GM06990 (cell line): Measurements from ENCODE around the gene FLVCR1.
A peak's percentile ranks its signal among the peaks of the same experiment; 100 is the strongest.
"Not testable (repeated sequence)": the region's sequence is repeated elsewhere in the genome, so short reads cannot be mapped to it uniquely, and the experiment has no call there.

ENCODE experiments used
- DNase-seq: peaks from one replicate; pipeline ENCODE4 v3.0.0-alpha.2; 2011; ENCODE audit not compliant: insufficient read length; ENCODE audit errors: extremely low read depth
- H3K27me3 ChIP-seq: replicated peaks from 2 replicates; pipeline ENCODE4 v1.6.0; 2011; ENCODE audit warnings: low read length; ENCODE audit not compliant: control insufficient read depth, insufficient read depth
- H3K36me3 ChIP-seq: 2 replicates; pipeline ENCODE4 v1.5.1; 2011; ENCODE audit warnings: low read length; ENCODE audit not compliant: control insufficient read depth, insufficient read depth
- H3K4me3 ChIP-seq: replicated peaks from 2 replicates; pipeline ENCODE4 v1.5.1; 2011; ENCODE audit warnings: low read depth, mild to moderate bottlenecking, control low read depth, low read length
- TF ChIP-seq, protein P1 (sequence below): IDR thresholded peaks from 2 replicates; pipeline ENCODE4 v1.5.1; 2011; ENCODE audit warnings: low read length, control low read depth, mild to moderate bottlenecking, inconsistent platforms; ENCODE audit not compliant: insufficient read depth, poor library complexity, severe bottlenecking

FLVCR1 gene

DNA sequence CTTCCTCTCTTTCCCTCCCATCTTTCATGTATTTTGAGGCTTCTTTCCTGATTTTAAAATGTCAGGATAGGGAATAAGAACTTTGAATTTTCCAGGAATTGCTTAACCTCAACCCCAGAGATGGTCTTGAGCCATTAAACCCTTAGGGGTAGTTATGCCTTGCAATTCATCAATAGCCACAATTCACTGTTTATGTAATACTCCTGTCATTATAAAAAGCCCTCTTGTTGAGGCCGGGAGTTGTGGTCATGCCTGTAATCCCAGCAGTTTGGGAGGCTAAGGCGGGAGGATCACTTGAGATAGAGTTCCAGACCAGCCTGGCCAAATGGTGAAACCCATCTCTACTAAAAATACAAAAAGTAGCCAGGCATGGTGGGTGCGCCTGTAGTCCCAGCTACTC is 35.1 kb upstream of the FLVCR1 start:
- TF ChIP-seq, protein P1, sequence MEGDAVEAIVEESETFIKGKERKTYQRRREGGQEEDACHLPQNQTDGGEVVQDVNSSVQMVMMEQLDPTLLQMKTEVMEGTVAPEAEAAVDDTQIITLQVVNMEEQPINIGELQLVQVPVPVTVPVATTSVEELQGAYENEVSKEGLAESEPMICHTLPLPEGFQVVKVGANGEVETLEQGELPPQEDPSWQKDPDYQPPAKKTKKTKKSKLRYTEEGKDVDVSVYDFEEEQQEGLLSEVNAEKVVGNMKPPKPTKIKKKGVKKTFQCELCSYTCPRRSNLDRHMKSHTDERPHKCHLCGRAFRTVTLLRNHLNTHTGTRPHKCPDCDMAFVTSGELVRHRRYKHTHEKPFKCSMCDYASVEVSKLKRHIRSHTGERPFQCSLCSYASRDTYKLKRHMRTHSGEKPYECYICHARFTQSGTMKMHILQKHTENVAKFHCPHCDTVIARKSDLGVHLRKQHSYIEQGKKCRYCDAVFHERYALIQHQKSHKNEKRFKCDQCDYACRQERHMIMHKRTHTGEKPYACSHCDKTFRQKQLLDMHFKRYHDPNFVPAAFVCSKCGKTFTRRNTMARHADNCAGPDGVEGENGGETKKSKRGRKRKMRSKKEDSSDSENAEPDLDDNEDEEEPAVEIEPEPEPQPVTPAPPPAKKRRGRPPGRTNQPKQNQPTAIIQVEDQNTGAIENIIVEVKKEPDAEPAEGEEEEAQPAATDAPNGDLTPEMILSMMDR = no peak

GRCh38 chr1:212824201-212824600 is 33.9 kb upstream of the FLVCR1 start:
- Histone ChIP-seq H3K27me3 (no peaks in the 10 kb centered on the region), H3K36me3 (no peaks in the 10 kb centered on the region), H3K4me3 (no peak overlapping the region)
- TF ChIP-seq, protein P1 = no peak
- DNase-seq = no peak

More for the DNA sequence above, 35.1 kb upstream of the FLVCR1 start:
- Histone ChIP-seq H3K36me3 (no peaks in the 10 kb centered on the region), H3K4me3 (no peak overlapping the region), H3K27me3 (no peaks in the 10 kb centered on the region)
- DNase-seq = no peak

DNA sequence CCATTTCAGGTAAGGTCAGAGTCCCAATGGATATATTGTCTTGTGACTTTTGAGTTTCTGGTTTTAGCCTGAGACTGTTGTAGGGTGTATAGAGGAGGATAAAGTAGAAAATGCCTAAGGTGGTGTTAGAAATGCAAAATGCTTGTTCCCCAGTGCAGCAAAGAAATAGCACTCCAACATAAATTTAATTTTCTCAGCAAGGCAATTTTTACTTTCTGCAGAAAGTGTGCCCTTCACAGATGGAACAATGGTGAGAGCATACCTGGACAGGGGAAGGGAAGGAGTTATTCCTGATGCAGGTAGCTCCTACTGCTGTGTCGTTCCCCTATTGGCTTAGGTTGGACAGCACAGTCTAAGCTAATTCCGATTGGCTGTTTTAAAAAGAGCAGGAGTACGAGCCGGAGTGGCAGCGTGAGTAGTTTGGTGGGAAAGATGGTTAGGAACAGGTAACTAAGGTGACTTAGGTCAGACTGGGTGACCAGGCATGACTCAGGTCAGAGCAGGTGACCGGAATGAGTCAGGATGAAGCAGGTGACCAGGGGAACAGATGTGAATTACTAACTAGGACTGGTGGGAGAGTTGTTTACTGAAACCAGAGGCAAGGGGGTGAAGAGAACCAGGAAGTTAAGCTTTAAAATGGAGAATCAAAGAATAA is 32.1 kb upstream of the FLVCR1 start:
- TF ChIP-seq, protein P1 = no peak
- Histone ChIP-seq H3K4me3 (no peak overlapping the region), H3K27me3 (no peaks in the 10 kb centered on the region), H3K36me3 (no peaks in the 10 kb centered on the region)
- DNase-seq = no peak

GRCh38 chr1:212827171-212827776 is 30.8 kb upstream of the FLVCR1 start:
- TF ChIP-seq, protein P1 = no peak
- H3K27me3 ChIP-seq = no peaks in the 10 kb centered on the region
- DNase-seq = no peak
- no peaks in the 10 kb centered on the region for H3K36me3 ChIP-seq
- H3K4me3 ChIP-seq = no peak overlapping the region

GRCh38 chr1:212827831-212828278 is 30.2 kb upstream of the FLVCR1 start:
- TF ChIP-seq, protein P1 = no peak
- Histone ChIP-seq H3K36me3 (no peaks in the 10 kb centered on the region), H3K4me3 (no peak overlapping the region), H3K27me3 (no peaks in the 10 kb centered on the region)
- no peak for DNase-seq

DNA sequence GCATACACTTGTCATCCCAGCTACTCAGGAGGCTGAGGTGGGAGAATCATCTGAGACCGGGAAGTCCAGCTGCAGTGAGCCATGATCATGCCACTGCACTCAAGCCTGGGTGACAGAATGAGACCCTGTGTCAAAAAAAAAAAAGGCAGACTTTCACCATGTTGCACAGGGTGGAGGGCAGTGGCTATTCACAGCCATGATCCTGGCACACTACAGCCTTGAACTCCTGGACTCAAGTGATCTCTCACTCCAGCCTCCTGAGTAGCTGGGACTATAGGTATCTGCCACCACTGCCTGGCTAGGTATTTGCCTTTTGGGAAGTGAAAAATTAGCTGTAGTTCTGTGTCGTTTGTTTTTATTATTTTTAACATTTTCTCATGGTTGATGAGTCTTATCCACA is 29.7 kb upstream of the FLVCR1 start:
- TF ChIP-seq, protein P1 = no peak
- H3K36me3 ChIP-seq = no peaks in the 10 kb centered on the region
- no peak overlapping the region for H3K4me3 ChIP-seq
- H3K27me3 ChIP-seq = no peaks in the 10 kb centered on the region
- no peak for DNase-seq

GRCh38 chr1:212833211-212834207 is 24.6 kb upstream of the FLVCR1 start:
- not testable (repeated sequence) for H3K4me3 ChIP-seq, H3K27me3 ChIP-seq, H3K36me3 ChIP-seq
- peak; percentile 35 for DNase-seq
